Choroid plexus epithelial cell (primary cell): ENCODE measurements around the gene HPCAL4.
A peak's percentile ranks its signal among the peaks of the same experiment; 100 is the strongest.

Source experiments
- DNase-seq: peaks from one replicate; pipeline ENCODE4 v3.0.0-alpha.2; 2010; ENCODE audit warnings: low read depth
- H3K4me3 ChIP-seq: 2 replicates; pipeline ENCODE4 v1.5.1; 2011; ENCODE audit warnings: low read depth, mild to moderate bottlenecking, control low read depth, low read length, moderate library complexity
- TF ChIP-seq, protein P1 (sequence below): conservative IDR thresholded peaks from 2 replicates; pipeline ENCODE4 v1.5.1; 2011; ENCODE audit warnings: low read depth, mild to moderate bottlenecking, control low read depth, inconsistent platforms, low read length, moderate library complexity

Gene HPCAL4

DNA sequence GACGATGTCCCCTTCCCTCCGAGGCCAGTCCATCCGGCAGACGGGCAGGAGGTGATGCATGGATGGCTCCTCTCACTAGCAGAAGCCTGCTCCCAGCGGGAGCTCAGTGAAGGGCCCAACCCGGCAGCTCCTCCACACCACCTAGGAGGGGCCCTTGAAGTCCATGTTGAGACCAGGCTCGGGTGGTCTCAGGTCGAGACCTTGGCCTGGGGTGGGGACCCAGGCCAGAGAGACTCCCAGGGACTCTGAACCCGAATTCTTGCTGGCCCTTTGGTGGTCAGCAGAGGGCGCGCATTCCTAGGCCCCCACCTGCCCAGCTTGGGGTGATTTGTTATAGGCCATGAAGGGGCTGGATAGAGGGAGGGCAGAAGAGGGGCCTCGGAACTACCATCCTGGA lies 18.7 kb downstream of the HPCAL4 start:
- H3K4me3 ChIP-seq, result peak overlapping the region; percentile 47
- no peak for DNase-seq
- TF ChIP-seq, protein P1, sequence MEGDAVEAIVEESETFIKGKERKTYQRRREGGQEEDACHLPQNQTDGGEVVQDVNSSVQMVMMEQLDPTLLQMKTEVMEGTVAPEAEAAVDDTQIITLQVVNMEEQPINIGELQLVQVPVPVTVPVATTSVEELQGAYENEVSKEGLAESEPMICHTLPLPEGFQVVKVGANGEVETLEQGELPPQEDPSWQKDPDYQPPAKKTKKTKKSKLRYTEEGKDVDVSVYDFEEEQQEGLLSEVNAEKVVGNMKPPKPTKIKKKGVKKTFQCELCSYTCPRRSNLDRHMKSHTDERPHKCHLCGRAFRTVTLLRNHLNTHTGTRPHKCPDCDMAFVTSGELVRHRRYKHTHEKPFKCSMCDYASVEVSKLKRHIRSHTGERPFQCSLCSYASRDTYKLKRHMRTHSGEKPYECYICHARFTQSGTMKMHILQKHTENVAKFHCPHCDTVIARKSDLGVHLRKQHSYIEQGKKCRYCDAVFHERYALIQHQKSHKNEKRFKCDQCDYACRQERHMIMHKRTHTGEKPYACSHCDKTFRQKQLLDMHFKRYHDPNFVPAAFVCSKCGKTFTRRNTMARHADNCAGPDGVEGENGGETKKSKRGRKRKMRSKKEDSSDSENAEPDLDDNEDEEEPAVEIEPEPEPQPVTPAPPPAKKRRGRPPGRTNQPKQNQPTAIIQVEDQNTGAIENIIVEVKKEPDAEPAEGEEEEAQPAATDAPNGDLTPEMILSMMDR, result peak; percentile 74

DNA sequence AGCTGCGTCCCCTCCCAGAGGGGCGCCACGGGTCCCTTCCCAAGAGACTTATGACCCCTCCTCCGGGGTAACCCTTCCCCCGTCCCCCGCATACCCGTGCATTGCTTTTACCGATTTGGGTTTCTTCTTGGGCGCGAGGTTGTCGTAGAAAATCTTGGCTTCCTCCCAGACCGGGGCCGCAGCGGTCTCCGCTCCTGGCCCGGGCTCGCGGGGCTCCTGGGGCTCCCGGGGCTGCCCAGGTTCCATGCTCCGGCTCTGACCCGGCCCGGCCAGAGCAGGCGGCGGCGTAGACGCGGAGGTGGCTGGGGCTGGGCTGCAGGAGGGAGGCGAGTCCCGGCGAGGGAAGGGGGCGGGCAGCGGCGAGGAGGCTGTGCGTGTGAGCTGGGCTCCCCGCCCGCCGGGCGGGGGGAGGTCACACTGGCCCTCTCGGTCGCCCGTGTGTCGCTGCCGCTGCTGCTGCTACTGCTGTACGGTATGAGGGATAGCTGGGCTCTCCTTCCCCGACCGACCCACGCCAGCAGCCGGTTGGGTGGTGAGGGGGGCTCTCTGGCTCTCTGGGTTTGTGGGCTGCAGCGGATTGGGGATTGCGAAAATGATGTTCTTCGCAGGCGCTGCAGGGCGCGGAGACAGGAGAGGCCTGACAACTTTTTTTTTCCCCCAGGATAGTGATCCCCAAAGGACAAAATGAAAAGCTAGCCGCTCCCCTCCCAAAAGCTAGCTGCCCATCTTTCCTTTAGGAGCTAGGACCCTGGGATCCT lies 19.3 kb downstream of the HPCAL4 start, which contains the start of gene NT5C1A:
Gene NT5C1A (minus strand): TSS at position 315 of the 758 bp plus-strand sequence. CDS start 69 bp downstream, at position 246.
- TF ChIP-seq, protein P1, result no peak
- H3K4me3 ChIP-seq, result peak within 1 kb of the TSS; percentile 47
- no peak for DNase-seq

DNA sequence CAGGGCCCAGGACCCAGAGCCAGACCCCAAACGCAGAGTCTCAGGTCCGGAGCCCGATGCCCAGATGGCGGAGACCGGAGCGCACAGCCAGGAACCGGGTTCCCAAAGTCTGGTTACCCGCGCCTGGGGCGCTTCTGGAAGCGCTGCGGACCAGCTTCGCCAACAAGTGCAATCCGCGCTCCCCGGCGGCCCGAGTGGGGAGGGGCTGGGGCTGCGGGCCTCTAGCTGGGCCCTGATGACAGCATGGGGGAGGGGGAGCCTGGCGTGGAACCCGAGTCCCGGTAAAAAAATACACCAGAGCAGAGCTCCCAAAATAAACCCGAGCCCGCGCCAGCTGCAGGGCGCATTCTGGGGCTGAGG lies 19.8 kb downstream of the HPCAL4 start:
- no peak for DNase-seq
- peak overlapping the region; percentile 47 for H3K4me3 ChIP-seq
- TF ChIP-seq, protein P1, result no peak

DNA sequence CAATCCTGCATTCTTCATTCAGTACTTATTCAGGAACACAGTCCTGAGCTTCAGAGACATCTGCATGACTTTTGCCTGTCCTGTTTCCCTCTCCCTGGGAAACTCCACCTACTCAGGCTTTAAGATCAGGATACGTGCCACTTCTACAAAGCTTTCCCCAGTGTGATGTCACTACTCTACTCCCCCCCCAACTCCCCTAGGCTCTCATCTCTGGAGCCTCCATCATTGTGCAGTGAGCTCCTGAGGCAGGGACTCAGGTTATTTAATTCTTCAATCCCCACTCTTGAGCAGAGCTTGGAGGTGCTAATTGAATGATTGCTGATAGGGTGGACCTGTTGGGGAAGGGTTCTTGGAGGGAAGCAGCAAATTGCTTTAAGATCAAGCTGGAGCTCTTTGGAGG lies 20.5 kb downstream of the HPCAL4 start:
- no peak overlapping the region for H3K4me3 ChIP-seq

DNA sequence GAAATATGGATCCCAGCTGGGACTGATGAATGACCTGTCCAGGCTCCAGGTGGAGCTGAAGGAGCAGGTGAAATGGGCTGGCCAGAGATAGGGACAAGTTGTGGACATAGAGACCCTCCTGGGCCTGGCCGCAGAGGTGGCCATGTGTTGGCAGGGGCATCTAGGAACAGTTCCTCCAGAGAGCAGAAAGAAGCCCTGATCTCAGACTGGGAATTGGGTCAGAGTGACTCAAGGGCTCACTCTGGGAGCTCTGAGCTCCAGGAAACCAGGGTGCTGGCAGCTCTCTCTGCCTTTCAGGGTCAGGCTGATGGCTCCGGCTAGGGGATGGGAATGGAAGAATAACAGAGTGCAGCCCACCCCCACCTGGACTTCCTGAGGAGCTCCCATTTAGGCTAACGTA lies 22.3 kb downstream of the HPCAL4 start:
- TF ChIP-seq, protein P1, result no peak
- no peak for DNase-seq
- no peak overlapping the region for H3K4me3 ChIP-seq

More for the DNA sequence above, 20.5 kb downstream of the HPCAL4 start:
- TF ChIP-seq, protein P1, result no peak
- no peak for DNase-seq

DNA sequence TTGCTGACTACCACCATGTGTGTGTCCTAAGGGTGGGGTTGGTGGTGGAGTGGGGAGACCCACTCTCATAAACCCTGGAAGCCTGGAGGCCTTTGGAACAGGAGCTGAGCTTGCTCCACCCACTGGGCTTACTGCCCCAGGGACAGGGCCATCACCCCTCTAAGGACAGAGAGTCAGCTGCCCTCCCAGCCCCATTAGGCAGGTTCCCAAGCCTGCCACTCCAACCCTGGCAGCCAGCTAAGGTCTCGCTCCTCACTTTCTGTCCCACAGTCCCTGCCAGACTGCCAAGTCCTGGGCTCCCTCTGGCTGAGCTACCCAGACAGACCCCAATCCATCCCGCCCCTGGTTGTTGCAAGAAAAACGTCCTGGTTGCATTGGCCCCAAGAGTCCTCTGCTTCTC lies 23.1 kb downstream of the HPCAL4 start:
- no peak for DNase-seq
- TF ChIP-seq, protein P1, result no peak
- no peak overlapping the region for H3K4me3 ChIP-seq

DNA sequence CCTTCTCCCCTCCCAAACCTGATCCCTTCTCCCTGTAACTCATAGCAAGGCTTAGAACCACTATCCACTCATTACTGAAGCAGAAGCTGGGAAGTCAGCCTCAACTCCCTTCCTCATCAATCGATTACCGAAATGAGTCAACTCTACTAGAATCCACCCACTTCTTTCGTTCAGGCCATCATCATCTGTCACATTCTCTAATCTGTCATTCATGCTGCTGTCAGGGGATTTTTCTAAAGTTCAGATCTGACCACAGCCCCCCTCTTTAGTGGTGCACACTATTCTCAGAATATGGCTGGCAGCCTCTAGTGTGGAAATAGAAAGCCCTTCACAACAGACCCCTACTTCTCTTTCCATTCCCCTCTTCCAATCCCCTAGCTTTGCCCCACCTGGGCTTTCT lies 24.5 kb downstream of the HPCAL4 start:
- no peak for DNase-seq
- TF ChIP-seq, protein P1, result no peak
- H3K4me3 ChIP-seq, result no peak overlapping the region
